ENCODE measurements around the gene DNAJC30. TPM values are rescaled to one million over a fixed set of nuclear protein-coding genes. Genes with fewer than 3 reads are reported as not detected.
"Not testable (repeated sequence)": the region's sequence is repeated elsewhere in the genome, so short reads cannot be mapped to it uniquely, and the experiment has no call there.

Gene DNAJC30
- total and polyA plus RNA-seq, 4 donors = 2.1 to 8.7 (median 4.8) TPM

DNA sequence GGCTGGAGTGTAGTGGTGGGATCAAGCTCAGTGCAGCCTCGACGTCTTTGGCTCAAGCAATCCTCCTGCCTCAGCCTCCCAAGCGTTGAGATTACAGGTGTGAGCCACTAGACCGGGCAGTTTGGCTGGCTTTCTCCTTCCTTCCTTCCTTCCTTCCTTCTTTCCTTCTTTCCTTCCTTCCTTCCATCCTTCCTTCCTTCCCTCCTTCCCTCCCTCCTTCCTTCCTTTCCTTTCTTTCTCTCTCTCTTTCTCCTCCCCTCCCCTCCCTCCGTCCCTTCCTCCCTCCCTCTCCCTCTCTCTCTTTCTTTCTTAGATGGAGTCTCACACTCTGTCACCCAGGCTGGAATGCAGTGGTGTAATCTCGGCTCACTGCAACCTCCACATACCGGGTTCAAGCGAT is 23.3 kb downstream of the DNAJC30 start:
- TF ChIP-seq, protein P1, sequence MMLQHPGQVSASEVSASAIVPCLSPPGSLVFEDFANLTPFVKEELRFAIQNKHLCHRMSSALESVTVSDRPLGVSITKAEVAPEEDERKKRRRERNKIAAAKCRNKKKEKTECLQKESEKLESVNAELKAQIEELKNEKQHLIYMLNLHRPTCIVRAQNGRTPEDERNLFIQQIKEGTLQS (IDR thresholded peaks at IDR 0.05) = no peak
- TF ChIP-seq RAD21 (IDR thresholded peaks at IDR 0.05) (no peak), HNF4G (IDR thresholded peaks at IDR 0.05) (no peak), MAX (IDR thresholded peaks at IDR 0.05) (no peak)
- TF ChIP-seq, protein P2, sequence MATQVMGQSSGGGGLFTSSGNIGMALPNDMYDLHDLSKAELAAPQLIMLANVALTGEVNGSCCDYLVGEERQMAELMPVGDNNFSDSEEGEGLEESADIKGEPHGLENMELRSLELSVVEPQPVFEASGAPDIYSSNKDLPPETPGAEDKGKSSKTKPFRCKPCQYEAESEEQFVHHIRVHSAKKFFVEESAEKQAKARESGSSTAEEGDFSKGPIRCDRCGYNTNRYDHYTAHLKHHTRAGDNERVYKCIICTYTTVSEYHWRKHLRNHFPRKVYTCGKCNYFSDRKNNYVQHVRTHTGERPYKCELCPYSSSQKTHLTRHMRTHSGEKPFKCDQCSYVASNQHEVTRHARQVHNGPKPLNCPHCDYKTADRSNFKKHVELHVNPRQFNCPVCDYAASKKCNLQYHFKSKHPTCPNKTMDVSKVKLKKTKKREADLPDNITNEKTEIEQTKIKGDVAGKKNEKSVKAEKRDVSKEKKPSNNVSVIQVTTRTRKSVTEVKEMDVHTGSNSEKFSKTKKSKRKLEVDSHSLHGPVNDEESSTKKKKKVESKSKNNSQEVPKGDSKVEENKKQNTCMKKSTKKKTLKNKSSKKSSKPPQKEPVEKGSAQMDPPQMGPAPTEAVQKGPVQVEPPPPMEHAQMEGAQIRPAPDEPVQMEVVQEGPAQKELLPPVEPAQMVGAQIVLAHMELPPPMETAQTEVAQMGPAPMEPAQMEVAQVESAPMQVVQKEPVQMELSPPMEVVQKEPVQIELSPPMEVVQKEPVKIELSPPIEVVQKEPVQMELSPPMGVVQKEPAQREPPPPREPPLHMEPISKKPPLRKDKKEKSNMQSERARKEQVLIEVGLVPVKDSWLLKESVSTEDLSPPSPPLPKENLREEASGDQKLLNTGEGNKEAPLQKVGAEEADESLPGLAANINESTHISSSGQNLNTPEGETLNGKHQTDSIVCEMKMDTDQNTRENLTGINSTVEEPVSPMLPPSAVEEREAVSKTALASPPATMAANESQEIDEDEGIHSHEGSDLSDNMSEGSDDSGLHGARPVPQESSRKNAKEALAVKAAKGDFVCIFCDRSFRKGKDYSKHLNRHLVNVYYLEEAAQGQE (IDR thresholded peaks at IDR 0.05) = no peak
- no peak overlapping the region for H3K4me3 ChIP-seq (ENCODE audit: low read depth in 1 of 3, low read length in 3 of 3)
- no peaks in the 10 kb centered on the region for H3K9me3 ChIP-seq (ENCODE audit: control insufficient read depth in 4 of 4, low read length in 3 of 4)
- no peak for DNase-seq (ENCODE audit: low spot score)
- peaks cover 0 to 5% (median 0%) of the 10 kb centered on the region in 4 donors for H3K4me1 ChIP-seq (ENCODE audit: control insufficient read depth in 4 of 4, insufficient read depth in 4 of 4, low read length in 3 of 4)
- no peak overlapping the region for H3K9ac ChIP-seq (ENCODE audit: low read depth in 1 of 2, low read length in 2 of 2)
- H3K27me3 ChIP-seq (ENCODE audit: control insufficient read depth in 4 of 4, insufficient read depth in 4 of 4, low read length in 3 of 4) = no peaks in the 10 kb centered on the region
- H3K27ac ChIP-seq (ENCODE audit: low read depth in 1 of 2, low read length in 2 of 2) = no peak overlapping the region
- no peaks in the 10 kb centered on the region for H3K36me3 ChIP-seq (ENCODE audit: control insufficient read depth in 4 of 4, insufficient read depth in 3 of 4, low read depth in 1 of 4, low read length in 3 of 4)
- WGBS = 78% methylated on average over 8 of the region's 8 CpGs

GRCh38 chr7:73655309-73655708 is 27.9 kb downstream of the DNAJC30 start:
- not testable (repeated sequence) for H3K9me3 ChIP-seq (ENCODE audit: control insufficient read depth in 4 of 4, low read length in 3 of 4); H3K4me1 ChIP-seq (ENCODE audit: control insufficient read depth in 4 of 4, insufficient read depth in 4 of 4, low read length in 3 of 4); H3K36me3 ChIP-seq (ENCODE audit: control insufficient read depth in 4 of 4, insufficient read depth in 3 of 4, low read depth in 1 of 4, low read length in 3 of 4); DNase-seq (ENCODE audit: low spot score); H3K9ac ChIP-seq (ENCODE audit: low read depth in 1 of 2, low read length in 2 of 2); H3K27me3 ChIP-seq (ENCODE audit: control insufficient read depth in 4 of 4, insufficient read depth in 4 of 4, low read length in 3 of 4); H3K4me3 ChIP-seq (ENCODE audit: low read depth in 1 of 3, low read length in 3 of 3); H3K27ac ChIP-seq (ENCODE audit: low read depth in 1 of 2, low read length in 2 of 2)
- 94% methylated on average over 4 of the region's 4 CpGs for WGBS

DNA sequence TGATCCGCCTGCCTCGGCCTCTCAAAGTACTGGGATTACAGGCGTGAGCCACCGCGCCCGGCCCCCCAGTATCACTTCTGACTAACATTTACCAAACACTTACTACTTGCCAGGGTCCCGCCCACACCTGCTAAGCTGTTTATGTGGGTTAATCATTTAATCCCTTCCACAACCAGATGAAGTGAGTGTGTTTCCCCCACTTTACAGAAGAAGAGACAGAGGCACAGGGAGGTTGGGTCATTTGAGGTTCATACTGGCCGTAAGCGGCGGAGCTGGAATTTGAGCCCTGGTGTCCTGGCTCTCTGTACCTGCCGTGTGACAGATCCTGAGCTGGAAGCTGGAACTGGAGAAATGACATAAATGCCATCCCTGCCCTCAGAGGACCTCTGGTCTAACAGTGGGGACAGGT is 30.7 kb downstream of the DNAJC30 start:
- H3K27ac ChIP-seq (ENCODE audit: low read depth in 1 of 2, low read length in 2 of 2) = peak overlapping the region in 1 of 2 donors; percentile 3
- 69% methylated on average over 11 of the region's 11 CpGs for WGBS
- H3K36me3 ChIP-seq (ENCODE audit: control insufficient read depth in 4 of 4, insufficient read depth in 3 of 4, low read depth in 1 of 4, low read length in 3 of 4) = no peaks in the 10 kb centered on the region
- H3K9me3 ChIP-seq (ENCODE audit: control insufficient read depth in 4 of 4, low read length in 3 of 4) = no peaks in the 10 kb centered on the region
- H3K4me3 ChIP-seq (ENCODE audit: low read depth in 1 of 3, low read length in 3 of 3) = no peak overlapping the region
- H3K27me3 ChIP-seq (ENCODE audit: control insufficient read depth in 4 of 4, insufficient read depth in 4 of 4, low read length in 3 of 4) = no peaks in the 10 kb centered on the region
- TF ChIP-seq SP1 (IDR thresholded peaks at IDR 0.05) = peak; percentile 79
- peak; percentile 38 to 90 for TF ChIP-seq RXRA (IDR thresholded peaks at IDR 0.05)
- TF ChIP-seq TAF1 (conservative IDR thresholded peaks at IDR 0.05) = no peak
- TF ChIP-seq RAD21 (IDR thresholded peaks at IDR 0.05) = peak in 1 of 2 donors; percentile 30
- TF ChIP-seq GABPA (IDR thresholded peaks at IDR 0.05 in 1 of 2, conservative IDR thresholded peaks at IDR 0.05 in 1 of 2) = no peak
- TF ChIP-seq HNF4A (conservative IDR thresholded peaks at IDR 0.05) = peak; percentile 43 to 80
- H3K9ac ChIP-seq (ENCODE audit: low read depth in 1 of 2, low read length in 2 of 2) = no peak overlapping the region
- H3K4me1 ChIP-seq (ENCODE audit: control insufficient read depth in 4 of 4, insufficient read depth in 4 of 4, low read length in 3 of 4) = peaks cover 0 to 10% (median 5%) of the 10 kb centered on the region in 4 donors
- no peak for DNase-seq (ENCODE audit: low spot score)

All from liver (tissue), 9 donors.